Measurements from ENCODE around the gene ZNF488. TPM values are rescaled to one million over a fixed set of nuclear protein-coding genes. Genes with fewer than 3 reads are reported as not detected.

The ZNF488 gene
- total and polyA plus RNA-seq, 8 donors, result 0.43 to 15.1 (median 0.62) TPM; not detected in 2

DNA sequence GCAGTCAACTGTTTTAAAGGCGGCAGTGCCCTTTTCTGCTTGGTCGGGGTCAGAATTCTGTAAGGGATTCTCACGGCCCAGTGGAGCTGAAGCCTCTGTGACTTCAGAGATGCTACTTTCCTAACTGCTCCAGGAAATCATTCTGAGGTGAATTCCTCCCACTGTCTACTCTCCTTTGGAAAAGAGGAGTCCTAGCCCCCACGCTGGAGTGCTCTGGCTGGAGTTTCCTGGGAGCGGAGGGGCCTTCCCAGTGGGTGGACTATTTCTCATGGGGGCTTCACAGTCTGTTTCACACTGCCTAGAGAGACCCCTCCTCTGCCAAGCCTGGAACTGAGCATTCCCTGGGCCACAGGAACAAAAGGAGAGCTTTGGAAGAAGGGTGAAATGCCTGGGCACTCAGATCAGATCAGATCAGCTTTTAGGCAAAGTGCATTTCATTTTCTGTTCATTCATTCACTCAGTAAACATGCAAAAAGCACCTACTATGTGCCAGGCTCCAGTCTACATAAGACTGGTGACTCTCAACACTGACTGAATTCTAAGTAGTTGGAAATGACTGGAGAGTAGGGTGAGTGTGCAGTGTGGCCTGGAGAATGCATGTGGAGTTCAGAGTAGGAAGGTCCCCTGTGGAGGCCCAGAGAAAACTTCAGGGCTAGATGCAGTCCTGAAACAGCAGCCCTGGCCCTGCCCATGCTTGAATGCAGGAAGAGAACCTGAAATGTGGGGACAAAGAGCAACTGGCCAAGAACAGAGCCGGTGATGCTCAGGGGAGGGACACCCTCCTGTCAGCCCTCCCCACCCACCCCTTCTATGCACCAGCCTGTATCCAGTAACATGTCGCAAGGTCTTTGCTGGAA is 12.2 kb downstream of the ZNF488 start:
- H3K4me1 ChIP-seq, result peaks cover 0 to 13% (median 6%) of the 10 kb centered on the region in 4 donors
- H3K27me3 ChIP-seq, result peaks cover 0 to 9% (median 0%) of the 10 kb centered on the region in 3 donors
- no peaks in the 10 kb centered on the region for H3K9me3 ChIP-seq
- TF ChIP-seq POLR2A (IDR thresholded peaks at IDR 0.05) (no peak), POLR2AphosphoS5 (IDR thresholded peaks at IDR 0.05) (no peak), EP300 (IDR thresholded peaks at IDR 0.05) (no peak)
- TF ChIP-seq, protein P1, sequence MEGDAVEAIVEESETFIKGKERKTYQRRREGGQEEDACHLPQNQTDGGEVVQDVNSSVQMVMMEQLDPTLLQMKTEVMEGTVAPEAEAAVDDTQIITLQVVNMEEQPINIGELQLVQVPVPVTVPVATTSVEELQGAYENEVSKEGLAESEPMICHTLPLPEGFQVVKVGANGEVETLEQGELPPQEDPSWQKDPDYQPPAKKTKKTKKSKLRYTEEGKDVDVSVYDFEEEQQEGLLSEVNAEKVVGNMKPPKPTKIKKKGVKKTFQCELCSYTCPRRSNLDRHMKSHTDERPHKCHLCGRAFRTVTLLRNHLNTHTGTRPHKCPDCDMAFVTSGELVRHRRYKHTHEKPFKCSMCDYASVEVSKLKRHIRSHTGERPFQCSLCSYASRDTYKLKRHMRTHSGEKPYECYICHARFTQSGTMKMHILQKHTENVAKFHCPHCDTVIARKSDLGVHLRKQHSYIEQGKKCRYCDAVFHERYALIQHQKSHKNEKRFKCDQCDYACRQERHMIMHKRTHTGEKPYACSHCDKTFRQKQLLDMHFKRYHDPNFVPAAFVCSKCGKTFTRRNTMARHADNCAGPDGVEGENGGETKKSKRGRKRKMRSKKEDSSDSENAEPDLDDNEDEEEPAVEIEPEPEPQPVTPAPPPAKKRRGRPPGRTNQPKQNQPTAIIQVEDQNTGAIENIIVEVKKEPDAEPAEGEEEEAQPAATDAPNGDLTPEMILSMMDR (IDR thresholded peaks at IDR 0.05), result no peak
- no peak overlapping the region for H3K27ac ChIP-seq
- H3K4me3 ChIP-seq, result no peak overlapping the region
- WGBS, 5 donors, result 79 to 91% (median 87%) methylated on average over 7 of the region's 7 CpGs
- intact Hi-C loops (cut with DNase I; ENCODE audit: low total_unique reads), result no loop called here
- H3K36me3 ChIP-seq, result no peaks in the 10 kb centered on the region
- DNase-seq, result peak in 1 of 2 donors; percentile 13

- intact Hi-C loops (cut with DNase I; ENCODE audit: low total_unique reads), result no loop called here
- Histone ChIP-seq H3K27me3 (no peaks in the 10 kb centered on the region), H3K4me1 (peaks cover 0 to 12% (median 5%) of the 10 kb centered on the region in 4 donors), H3K4me3 (no peak overlapping the region), H3K9me3 (no peaks in the 10 kb centered on the region), H3K36me3 (no peaks in the 10 kb centered on the region), H3K27ac (no peak overlapping the region)
- peak in 1 of 2 donors; percentile 10 for DNase-seq
- 92 to 96% (median 95%) methylated on average over 7 of the region's 7 CpGs for WGBS, 5 donors
- TF ChIP-seq POLR2A (IDR thresholded peaks at IDR 0.05) (no peak), POLR2AphosphoS5 (IDR thresholded peaks at IDR 0.05) (no peak), EP300 (IDR thresholded peaks at IDR 0.05) (no peak)
- TF ChIP-seq, protein P1 (IDR thresholded peaks at IDR 0.05), result no peak
Observed at GRCh38 chr10:47370878-47371277, 13.2 kb downstream of the ZNF488 start.

DNA sequence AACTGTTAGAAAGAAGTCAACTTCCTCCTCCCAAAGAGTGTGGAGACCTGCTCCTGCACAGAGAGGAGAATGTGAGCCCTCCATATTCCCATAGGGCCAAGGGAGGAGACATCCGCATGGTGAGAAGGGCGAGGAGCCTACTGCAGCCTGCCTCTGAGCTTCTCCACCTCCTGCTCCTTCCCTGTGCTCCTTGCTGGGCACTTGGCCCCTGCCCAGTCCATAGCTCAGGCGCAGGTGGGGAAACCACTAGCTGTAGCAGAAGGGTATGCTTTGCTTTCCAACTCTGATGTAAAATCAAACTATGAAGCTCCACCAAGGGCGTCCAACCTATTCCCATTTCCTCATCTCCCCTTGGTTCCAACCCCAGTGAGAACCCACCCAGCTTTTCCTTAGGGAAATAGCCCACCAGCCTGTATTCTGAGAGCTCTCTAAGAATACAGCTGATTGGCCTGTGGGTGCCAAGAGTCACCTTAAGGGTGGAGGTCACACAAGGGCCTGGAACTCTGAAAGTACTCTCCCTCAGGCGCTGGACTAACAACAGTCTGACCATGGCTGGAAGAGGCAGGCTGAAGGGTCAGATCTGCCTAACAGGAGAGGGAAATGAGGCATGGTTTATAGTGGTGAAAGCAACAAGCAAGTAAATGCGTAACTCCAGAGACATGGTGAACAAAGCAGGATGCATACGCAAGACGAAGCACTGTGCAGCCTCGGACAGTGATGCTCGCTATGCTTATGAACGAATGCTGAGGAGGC is 13.9 kb downstream of the ZNF488 start:
- intact Hi-C loops (cut with DNase I; ENCODE audit: low total_unique reads), result no loop called here
- DNase-seq, result peak in 1 of 2 donors; percentile 13
- TF ChIP-seq EP300 (IDR thresholded peaks at IDR 0.05) (no peak), POLR2A (IDR thresholded peaks at IDR 0.05) (no peak), POLR2AphosphoS5 (IDR thresholded peaks at IDR 0.05) (no peak)
- TF ChIP-seq, protein P1 (IDR thresholded peaks at IDR 0.05), result no peak
- Histone ChIP-seq H3K4me1 (peaks cover 0 to 10% (median 5%) of the 10 kb centered on the region in 4 donors), H3K9me3 (no peaks in the 10 kb centered on the region), H3K27ac (no peak overlapping the region), H3K4me3 (no peak overlapping the region), H3K36me3 (no peaks in the 10 kb centered on the region), H3K27me3 (no peaks in the 10 kb centered on the region)
- WGBS, 5 donors, result 90 to 97% (median 96%) methylated on average over 11 of the region's 11 CpGs

GRCh38 chr10:47369251-47369894 is 14.7 kb downstream of the ZNF488 start:
- no peak overlapping the region for H3K27ac ChIP-seq
- no peaks in the 10 kb centered on the region for H3K9me3 ChIP-seq
- intact Hi-C loops (cut with DNase I; ENCODE audit: low total_unique reads), result no loop called here
- peaks cover 0 to 2% (median under 1%) of the 10 kb centered on the region in 4 donors for H3K4me1 ChIP-seq
- DNase-seq, result peak in 1 of 2 donors; percentile 8
- no peaks in the 10 kb centered on the region for H3K36me3 ChIP-seq
- 72 to 82% (median 78%) methylated on average over 9 of the region's 9 CpGs for WGBS, 5 donors
- H3K27me3 ChIP-seq, result no peaks in the 10 kb centered on the region
- TF ChIP-seq POLR2AphosphoS5 (IDR thresholded peaks at IDR 0.05) (no peak), POLR2A (IDR thresholded peaks at IDR 0.05) (no peak), EP300 (IDR thresholded peaks at IDR 0.05) (no peak)
- H3K4me3 ChIP-seq, result no peak overlapping the region
